Brain microvascular endothelial cell (primary cell): ENCODE results near the gene RPS15.

ENCODE experiments used
- DNase-seq: peaks from one replicate; pipeline ENCODE4 v3.0.0-alpha.2; 2020
- H3K27ac ChIP-seq: fragments of 250-450 bp; sonication (Bioruptor Pico); 2 replicates; pipeline ENCODE4 v1.5.1; 2020; ENCODE audit warnings: mild to moderate bottlenecking, moderate library complexity
- H3K27me3 ChIP-seq: fragments of 250-450 bp; sonication (Bioruptor Pico); replicated peaks from 2 replicates; pipeline ENCODE4 v1.5.1; 2020; ENCODE audit warnings: mild to moderate bottlenecking
- H3K36me3 ChIP-seq: fragments of 250-450 bp; sonication (Bioruptor Pico); replicated peaks from 2 replicates; pipeline ENCODE4 v1.5.1; 2020; ENCODE audit warnings: mild to moderate bottlenecking
- H3K4me3 ChIP-seq: 2 replicates; pipeline ENCODE4 v1.5.1; 2011; ENCODE audit warnings: low read depth, mild to moderate bottlenecking, control low read depth, low read length, moderate library complexity
- CTCF ChIP-seq: IDR thresholded peaks from 2 replicates; pipeline ENCODE4 v1.5.1; 2011; ENCODE audit warnings: low read depth, mild to moderate bottlenecking, moderate library complexity, low read length, control low read depth, inconsistent platforms; ENCODE audit errors: missing control alignments
- in situ Hi-C: cut with HindIII; loops from 2 replicates; pipeline ENCODE4 v1.10.0; 2017; ENCODE audit warnings: low sequenced_read_pairs, low pct_ligation_motif_present

Gene RPS15

GRCh38 chr19:1465191-1466016 is 27.2 kb downstream of the RPS15 start:
- in situ Hi-C loops, result no loop called here
- H3K27me3 ChIP-seq, result peaks cover 48% of the 10 kb centered on the region
- H3K27ac ChIP-seq, result no peak overlapping the region
- no peak for DNase-seq
- H3K36me3 ChIP-seq, result no peaks in the 10 kb centered on the region
- peak; percentile 56 for TF ChIP-seq CTCF
- no peak overlapping the region for H3K4me3 ChIP-seq

GRCh38 chr19:1466018-1466460 is 27.8 kb downstream of the RPS15 start:
- no peaks in the 10 kb centered on the region for H3K36me3 ChIP-seq
- H3K27ac ChIP-seq, result no peak overlapping the region
- peaks cover 55% of the 10 kb centered on the region for H3K27me3 ChIP-seq
- DNase-seq, result no peak
- TF ChIP-seq CTCF, result no peak
- in situ Hi-C loops, result no loop called here
- H3K4me3 ChIP-seq, result no peak overlapping the region

- H3K27me3 ChIP-seq, result peaks cover 61% of the 10 kb centered on the region
- in situ Hi-C loops, result no loop called here
Observed at GRCh38 chr19:1466461-1467214, 28.4 kb downstream of the RPS15 start.

GRCh38 chr19:1467215-1467489 is 29.0 kb downstream of the RPS15 start:
- H3K4me3 ChIP-seq, result no peak overlapping the region
- peaks cover 64% of the 10 kb centered on the region for H3K27me3 ChIP-seq
- no peak for TF ChIP-seq CTCF
- no peak for DNase-seq
- in situ Hi-C loops, result no loop called here
- H3K27ac ChIP-seq, result no peak overlapping the region
- no peaks in the 10 kb centered on the region for H3K36me3 ChIP-seq

More at GRCh38 chr19:1466461-1467214, 28.4 kb downstream of the RPS15 start:
- no peak for DNase-seq
- no peak overlapping the region for H3K4me3 ChIP-seq
- H3K27ac ChIP-seq, result no peak overlapping the region
- TF ChIP-seq CTCF, result no peak
- no peaks in the 10 kb centered on the region for H3K36me3 ChIP-seq

GRCh38 chr19:1467490-1468273 is 29.5 kb downstream of the RPS15 start:
- DNase-seq, result no peak
- H3K4me3 ChIP-seq, result no peak overlapping the region
- H3K27me3 ChIP-seq, result peaks cover 66% of the 10 kb centered on the region
- H3K27ac ChIP-seq, result no peak overlapping the region
- in situ Hi-C loops, result no loop called here
- H3K36me3 ChIP-seq, result no peaks in the 10 kb centered on the region
- no peak for TF ChIP-seq CTCF
